HCT116 (cell line): Measurements from ENCODE around the gene CLDN2. TPM values are rescaled to one million over a fixed set of nuclear protein-coding genes. Genes with fewer than 3 reads are reported as not detected.

ENCODE experiments used
- ATAC-seq: fragments of 200-7000 bp; cut with Tn5 transposase; 2 replicates; pipeline ENCODE4 v1.9.1; 2020; ENCODE audit warnings: mild to moderate bottlenecking, moderate library complexity
- BruUV-seq: library from RNA; stranded (reverse); fragments of 400-500 nt; replicated peaks from 2 replicates; lab custom pipeline; 2021; lab: Mats Ljungman, UMichigan
- CTCF ChIA-PET: fragments of 300-600 bp; sonication (Branson Sonifier 250); formaldehyde crosslinking; loops from one replicate; lab custom pipeline; 2021; ENCODE audit warnings: antibody characterized with exemption; lab: Charles Lee
- POLR2A ChIA-PET: fragments of 300-600, 350-600 bp; sonication (Branson Sonifier 250); formaldehyde crosslinking; loops from one replicate; lab custom pipeline; 2021; ENCODE audit warnings: antibody characterized with exemption; lab: Charles Lee
- RAD21 ChIA-PET, 2 experiments: fragments of 300-600 bp; sonication (Branson Sonifier 250); formaldehyde crosslinking; loops; one replicate each; lab custom pipeline; 2023; ENCODE audit warnings: low total read pairs in 2 of 2; ENCODE audit not compliant: uncharacterized antibody in 2 of 2, unreplicated experiment in 2 of 2, low non-redundant PET in 1 of 2; lab: Charles Lee
- DNase-seq: peaks from one replicate; pipeline ENCODE4 v3.0.0-alpha.2; 2010; ENCODE audit warnings: low read depth, low spot score
- H2AFZ ChIP-seq: fragments of 200-600 bp; shearing (Covaris generic), sonication (generic); 2 replicates; pipeline ENCODE4 v1.6.1; 2017; ENCODE audit warnings: low read depth, mixed run types, mixed read lengths, antibody characterized with exemption, low read length; ENCODE audit not compliant: poor library complexity, severe bottlenecking
- H3K27ac ChIP-seq: 2 replicates; pipeline ENCODE4 v1.5.1; 2012; ENCODE audit warnings: low read depth, low read length
- H3K27me3 ChIP-seq: fragments of 200-600 bp; sonication (generic); 2 replicates; pipeline ENCODE4 v1.6.1; 2016; ENCODE audit warnings: mixed run types, low read length, mixed read lengths; ENCODE audit not compliant: insufficient read depth
- H3K36me3 ChIP-seq, 2 experiments: fragments of 200-500 bp in 1 of 2; fragments of 200-600 bp in 1 of 2; sonication (Bioruptor generic) in 1 of 2; sonication (generic) in 1 of 2; 2 replicates each; pipeline versions ENCODE4 v1.5.1 to v1.6.1; 2014 to 2016; ENCODE audit warnings: low read length in 2 of 2, inconsistent platforms in 1 of 2, mixed read lengths in 1 of 2, mixed run types in 1 of 2; ENCODE audit not compliant: insufficient read depth in 2 of 2, control insufficient read depth in 1 of 2
- H3K4me1 ChIP-seq, 2 experiments: fragments of 200-600 bp in 1 of 2; sonication (generic) in 1 of 2; 2 replicates each; pipeline versions ENCODE4 v1.5.1 to v1.6.1; 2012 to 2017; ENCODE audit warnings: low read length in 2 of 2, inconsistent platforms in 1 of 2, mild to moderate bottlenecking in 1 of 2, mixed read lengths in 1 of 2, mixed run types in 1 of 2, moderate library complexity in 1 of 2; ENCODE audit not compliant: insufficient read depth in 2 of 2, control insufficient read depth in 1 of 2
- H3K4me2 ChIP-seq: fragments of 200-600 bp; sonication (generic); 2 replicates; pipeline ENCODE4 v1.6.1; 2017; ENCODE audit warnings: mixed run types, low read length, mixed read lengths
- H3K4me3 ChIP-seq, 2 experiments: fragments of 200-600 bp in 1 of 2; sonication (generic) in 1 of 2; replicated peaks in 1 of 2; 2 replicates each; pipeline ENCODE4 v1.5.1; 2011 to 2016; ENCODE audit warnings: low read length in 2 of 2, control low read depth in 1 of 2, low read depth in 1 of 2, mild to moderate bottlenecking in 1 of 2, mixed read lengths in 1 of 2, mixed run types in 1 of 2
- H3K79me2 ChIP-seq: fragments of 200-600 bp; sonication (generic); 2 replicates; pipeline ENCODE4 v1.6.1; 2017; ENCODE audit warnings: mild to moderate bottlenecking, mixed run types, low read length, moderate library complexity, mixed read lengths; ENCODE audit not compliant: insufficient read depth
- H3K9ac ChIP-seq: fragments of 200-600 bp; sonication (generic); 2 replicates; pipeline ENCODE4 v1.6.1; 2016; ENCODE audit warnings: low read length, mixed read lengths
- H3K9me2 ChIP-seq: fragments of 200-600 bp; sonication (generic), shearing (Covaris generic); 2 replicates; pipeline ENCODE4 v1.6.1; 2017; ENCODE audit warnings: mixed run types, mild to moderate bottlenecking, moderate library complexity; ENCODE audit not compliant: insufficient read depth
- H3K9me3 ChIP-seq, 2 experiments: fragments of 200-500 bp in 1 of 2; fragments of 200-600 bp in 1 of 2; sonication (Bioruptor generic) in 1 of 2; sonication (generic) in 1 of 2; 2 replicates each; pipeline ENCODE4 v1.6.1; 2014 to 2017; ENCODE audit warnings: low read length in 2 of 2, mixed read lengths in 2 of 2, inconsistent platforms in 1 of 2, low read depth in 1 of 2, mild to moderate bottlenecking in 1 of 2, mixed run types in 1 of 2, moderate library complexity in 1 of 2; ENCODE audit not compliant: control insufficient read depth in 1 of 2, insufficient read depth in 1 of 2
- H4K20me1 ChIP-seq: fragments of 200-600 bp; sonication (generic), shearing (Covaris generic); 2 replicates; pipeline ENCODE4 v1.6.1; 2017; ENCODE audit warnings: mixed run types, mild to moderate bottlenecking, moderate library complexity; ENCODE audit not compliant: insufficient read depth
- CBX3 ChIP-seq: IDR thresholded peaks from 2 replicates; pipeline ENCODE4 v1.6.1; 2012; ENCODE audit warnings: low read depth
- ELF1 ChIP-seq: IDR thresholded peaks from 2 replicates; pipeline ENCODE4 v1.6.1; 2012; ENCODE audit warnings: low read depth, borderline replicate concordance
- EZH2phosphoT487 ChIP-seq: fragments of 200-600 bp; IDR thresholded peaks from 2 replicates; pipeline ENCODE4 v1.6.1; 2018; ENCODE audit warnings: antibody characterized with exemption, borderline replicate concordance
- FOSL1 ChIP-seq: IDR thresholded peaks from 2 replicates; pipeline ENCODE4 v1.6.1; 2012; ENCODE audit warnings: low read depth
- JUND ChIP-seq: IDR thresholded peaks from 2 replicates; pipeline ENCODE4 v1.6.1; 2012
- MAX ChIP-seq: IDR thresholded peaks from 2 replicates; pipeline ENCODE4 v1.6.1; 2012
- POLR2A ChIP-seq: IDR thresholded peaks from 2 replicates; pipeline ENCODE4 v1.7.0; 2011; ENCODE audit warnings: borderline replicate concordance; ENCODE audit not compliant: insufficient read depth, insufficient read length; ENCODE audit errors: extremely low read depth
- RAD21 ChIP-seq: IDR thresholded peaks from 2 replicates; pipeline ENCODE4 v1.6.1; 2012; ENCODE audit warnings: low read depth, mild to moderate bottlenecking
- REST ChIP-seq: IDR thresholded peaks from 2 replicates; pipeline ENCODE4 v1.6.1; 2012; ENCODE audit warnings: low read depth
- SIN3A ChIP-seq: IDR thresholded peaks from 2 replicates; pipeline ENCODE4 v1.6.1; 2012; ENCODE audit warnings: low read depth
- SRF ChIP-seq: IDR thresholded peaks from 2 replicates; pipeline ENCODE4 v1.6.1; 2012; ENCODE audit warnings: low read depth
- TCF7L2 ChIP-seq: IDR thresholded peaks from 2 replicates; pipeline ENCODE4 v1.7.0; 2011; ENCODE audit warnings: borderline replicate concordance, inconsistent platforms; ENCODE audit not compliant: insufficient read depth, insufficient read length; ENCODE audit errors: extremely low read depth
- ZBTB33 ChIP-seq: IDR thresholded peaks from 2 replicates; pipeline ENCODE4 v1.6.1; 2011; ENCODE audit warnings: mild to moderate bottlenecking, low read length, moderate library complexity; ENCODE audit not compliant: insufficient replicate concordance; ENCODE audit errors: extremely low read depth
- ZFX ChIP-seq: fragments of 450-650 bp; IDR thresholded peaks from 2 replicates; pipeline ENCODE4 v1.6.1; 2017
- intact Hi-C: fragments of 100-400 bp; cut with micrococcal nuclease; formaldehyde crosslinking; loops from 2 replicates; pipeline ENCODE4 v1.10.0; 2022
- total RNA-seq: library from RNA; stranded (reverse); gene quantifications from one replicate; pipeline ENCODE4 v1.2.1, GENCODE V29; 2021; ENCODE audit not compliant: unreplicated experiment

CLDN2 gene
- total RNA-seq, 1 experiment from 2014 or later, result 0.10 TPM

GRCh38 chrX:106946464-106946863 lies 26.3 kb downstream of the CLDN2 start:
- ChIA-PET POLR2A (no interaction called here), RAD21 (no interaction called here), CTCF (no interaction called here)
- H3K4me2 ChIP-seq, result no peak overlapping the region
- no peak overlapping the region for H2AFZ ChIP-seq
- no peaks in the 10 kb centered on the region for H3K4me1 ChIP-seq
- BruUV-seq, result no TSS peak
- no peaks in the 10 kb centered on the region for H4K20me1 ChIP-seq
- intact Hi-C loops, result no loop called here
- no peak for ATAC-seq
- TF ChIP-seq MAX, result no peak
- no peak for TF ChIP-seq ZBTB33
- no peak for TF ChIP-seq CBX3
- no peak for TF ChIP-seq FOSL1
- no peak for TF ChIP-seq ELF1
- TF ChIP-seq EZH2phosphoT487, result no peak
- H3K9me3 ChIP-seq, result no peaks in the 10 kb centered on the region
- no peak overlapping the region for H3K4me3 ChIP-seq
- no peaks in the 10 kb centered on the region for H3K27me3 ChIP-seq
- H3K27ac ChIP-seq, result no peak overlapping the region
- no peaks in the 10 kb centered on the region for H3K9me2 ChIP-seq
- no peaks in the 10 kb centered on the region; a peak in 2 of 4 replicates for H3K36me3 ChIP-seq
- no peak for DNase-seq
- H3K79me2 ChIP-seq, result no peaks in the 10 kb centered on the region
- no peak overlapping the region for H3K9ac ChIP-seq

GRCh38 chrX:106948641-106949040 lies 28.4 kb downstream of the CLDN2 start:
- Histone ChIP-seq H3K27ac (no peak overlapping the region), H4K20me1 (no peaks in the 10 kb centered on the region), H3K4me1 (no peaks in the 10 kb centered on the region; a peak in 1 of 4 replicates), H3K9ac (no peak overlapping the region), H2AFZ (no peak overlapping the region), H3K79me2 (no peaks in the 10 kb centered on the region), H3K27me3 (no peaks in the 10 kb centered on the region), H3K9me3 (no peaks in the 10 kb centered on the region), H3K9me2 (no peaks in the 10 kb centered on the region), H3K36me3 (no peaks in the 10 kb centered on the region; a peak in 2 of 4 replicates), H3K4me3 (no peak overlapping the region), H3K4me2 (no peak overlapping the region)
- no peak for ATAC-seq
- ChIA-PET RAD21 (no interaction called here), POLR2A (no interaction called here), CTCF (no interaction called here)
- no TSS peak for BruUV-seq
- intact Hi-C loops, result no loop called here
- DNase-seq, result no peak
- no peak for TF ChIP-seq REST
- TF ChIP-seq TCF7L2, result no peak
- TF ChIP-seq JUND, result no peak
- TF ChIP-seq ZFX, result no peak
- no peak for TF ChIP-seq POLR2A
- TF ChIP-seq SIN3A, result no peak
- TF ChIP-seq FOSL1, result no peak
- no peak for TF ChIP-seq SRF
- no peak for TF ChIP-seq RAD21
